DMS 273 (cell line): ENCODE results near the gene RUFY1.
"Not testable (repeated sequence)": the region's sequence is repeated elsewhere in the genome, so short reads cannot be mapped to it uniquely, and the experiment has no call there.

Experiments used
- DNase-seq: peaks from one replicate; lab custom pipeline; 2025; ENCODE audit not compliant: unreplicated experiment; lab: John Stamatoyannopoulos, UW

Gene RUFY1, protein sequence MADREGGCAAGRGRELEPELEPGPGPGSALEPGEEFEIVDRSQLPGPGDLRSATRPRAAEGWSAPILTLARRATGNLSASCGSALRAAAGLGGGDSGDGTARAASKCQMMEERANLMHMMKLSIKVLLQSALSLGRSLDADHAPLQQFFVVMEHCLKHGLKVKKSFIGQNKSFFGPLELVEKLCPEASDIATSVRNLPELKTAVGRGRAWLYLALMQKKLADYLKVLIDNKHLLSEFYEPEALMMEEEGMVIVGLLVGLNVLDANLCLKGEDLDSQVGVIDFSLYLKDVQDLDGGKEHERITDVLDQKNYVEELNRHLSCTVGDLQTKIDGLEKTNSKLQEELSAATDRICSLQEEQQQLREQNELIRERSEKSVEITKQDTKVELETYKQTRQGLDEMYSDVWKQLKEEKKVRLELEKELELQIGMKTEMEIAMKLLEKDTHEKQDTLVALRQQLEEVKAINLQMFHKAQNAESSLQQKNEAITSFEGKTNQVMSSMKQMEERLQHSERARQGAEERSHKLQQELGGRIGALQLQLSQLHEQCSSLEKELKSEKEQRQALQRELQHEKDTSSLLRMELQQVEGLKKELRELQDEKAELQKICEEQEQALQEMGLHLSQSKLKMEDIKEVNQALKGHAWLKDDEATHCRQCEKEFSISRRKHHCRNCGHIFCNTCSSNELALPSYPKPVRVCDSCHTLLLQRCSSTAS

DNA sequence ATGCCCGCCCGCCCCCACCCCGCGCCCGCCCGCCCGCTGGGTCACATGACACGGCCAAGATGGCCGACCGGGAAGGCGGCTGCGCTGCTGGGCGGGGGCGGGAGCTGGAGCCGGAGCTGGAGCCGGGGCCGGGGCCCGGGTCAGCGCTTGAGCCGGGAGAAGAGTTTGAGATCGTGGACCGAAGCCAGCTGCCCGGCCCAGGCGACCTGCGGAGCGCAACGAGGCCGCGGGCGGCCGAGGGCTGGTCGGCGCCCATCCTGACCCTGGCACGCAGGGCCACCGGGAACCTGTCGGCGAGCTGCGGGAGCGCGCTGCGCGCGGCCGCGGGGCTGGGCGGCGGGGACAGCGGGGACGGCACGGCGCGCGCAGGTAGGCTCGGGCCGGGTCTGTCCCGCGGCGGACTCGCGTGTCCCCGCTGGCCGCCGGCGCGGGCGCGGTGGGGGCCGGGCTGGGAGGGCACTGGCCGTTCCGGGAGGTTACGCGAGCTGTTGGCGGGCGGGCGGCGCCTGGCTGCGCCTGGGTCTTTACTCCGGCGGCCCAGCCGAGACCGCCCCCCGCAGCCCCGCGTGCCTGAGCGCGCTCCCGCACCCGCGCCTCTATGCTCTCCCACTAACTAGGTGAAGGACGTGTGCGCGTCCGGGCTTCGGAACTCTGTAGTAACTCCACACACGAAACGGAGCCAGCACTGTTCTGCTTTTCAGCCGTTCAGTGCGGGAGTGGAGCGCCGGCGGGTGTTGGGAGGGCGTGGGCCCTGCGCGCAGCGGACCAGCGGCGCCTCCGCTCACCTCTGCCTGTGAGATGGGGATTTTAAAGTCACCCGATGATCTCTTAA, at the start of gene RUFY1:
Gene RUFY1, plus strand, starts transcription at position 44 of the 832 bp plus-strand sequence. Its CDS starts 16 bp downstream, at position 60.
- peak; percentile 93 for DNase-seq

DNA sequence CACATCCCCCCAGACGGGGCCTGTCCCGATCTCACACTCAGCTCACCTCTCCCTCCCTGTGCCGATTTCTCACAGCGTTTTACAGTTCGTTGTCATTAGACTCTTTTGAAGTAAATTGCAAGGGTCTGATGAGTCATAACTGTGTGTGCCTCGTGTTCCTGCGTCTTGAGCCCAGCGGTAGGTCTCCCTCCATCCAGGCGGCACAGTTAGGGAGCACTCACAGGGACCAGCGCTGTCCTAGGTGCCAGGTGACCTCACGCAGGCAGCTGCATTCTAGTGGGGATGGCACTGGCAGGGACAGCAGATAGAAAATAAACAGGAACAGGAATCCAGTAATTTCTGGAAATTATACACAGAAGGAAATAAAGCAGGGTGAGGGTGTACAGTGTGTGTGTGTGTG, 48.4 kb upstream of the RUFY1 start:
- DNase-seq, result not testable (repeated sequence)

DNA sequence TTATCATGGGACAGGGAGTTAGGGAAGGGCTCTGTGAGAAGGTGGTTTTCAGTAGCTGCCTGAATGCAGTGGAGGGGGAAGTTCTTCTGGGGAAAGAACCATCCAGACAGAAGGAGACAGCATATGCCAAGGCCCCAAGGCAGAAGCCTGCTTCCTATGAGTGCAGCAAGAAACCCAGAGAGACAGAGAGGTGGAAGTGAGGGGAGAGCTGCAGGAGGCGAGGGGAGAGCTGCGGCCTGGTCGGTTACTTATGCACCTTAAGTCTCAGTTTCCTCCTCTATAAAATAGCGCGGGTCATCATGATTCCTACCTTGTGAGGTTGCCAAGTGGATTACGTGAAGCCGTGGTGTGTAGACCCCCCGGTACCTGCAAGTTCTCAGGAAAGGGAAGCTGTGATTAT, 47.9 kb upstream of the RUFY1 start:
- not testable (repeated sequence) for DNase-seq

DNA sequence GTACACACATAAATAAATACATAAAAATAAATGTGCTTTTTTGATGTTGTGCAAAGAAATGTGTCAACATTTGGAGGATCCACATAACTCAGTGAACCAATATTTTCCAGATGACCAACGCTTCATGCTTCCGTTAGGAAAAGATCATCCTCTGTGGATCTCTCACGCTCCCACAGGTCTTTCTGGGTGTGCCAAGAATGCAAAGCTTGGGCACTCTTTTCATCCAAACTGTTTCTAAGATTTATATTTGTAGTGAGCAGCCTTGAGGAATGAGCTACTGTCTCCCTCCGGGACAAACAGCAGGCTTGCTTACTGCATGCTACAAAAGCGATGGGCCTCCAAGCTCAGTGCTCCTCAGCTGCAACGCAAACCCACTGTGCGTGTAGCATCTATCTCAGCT, 46.2 kb upstream of the RUFY1 start:
- DNase-seq, result no peak

DNA sequence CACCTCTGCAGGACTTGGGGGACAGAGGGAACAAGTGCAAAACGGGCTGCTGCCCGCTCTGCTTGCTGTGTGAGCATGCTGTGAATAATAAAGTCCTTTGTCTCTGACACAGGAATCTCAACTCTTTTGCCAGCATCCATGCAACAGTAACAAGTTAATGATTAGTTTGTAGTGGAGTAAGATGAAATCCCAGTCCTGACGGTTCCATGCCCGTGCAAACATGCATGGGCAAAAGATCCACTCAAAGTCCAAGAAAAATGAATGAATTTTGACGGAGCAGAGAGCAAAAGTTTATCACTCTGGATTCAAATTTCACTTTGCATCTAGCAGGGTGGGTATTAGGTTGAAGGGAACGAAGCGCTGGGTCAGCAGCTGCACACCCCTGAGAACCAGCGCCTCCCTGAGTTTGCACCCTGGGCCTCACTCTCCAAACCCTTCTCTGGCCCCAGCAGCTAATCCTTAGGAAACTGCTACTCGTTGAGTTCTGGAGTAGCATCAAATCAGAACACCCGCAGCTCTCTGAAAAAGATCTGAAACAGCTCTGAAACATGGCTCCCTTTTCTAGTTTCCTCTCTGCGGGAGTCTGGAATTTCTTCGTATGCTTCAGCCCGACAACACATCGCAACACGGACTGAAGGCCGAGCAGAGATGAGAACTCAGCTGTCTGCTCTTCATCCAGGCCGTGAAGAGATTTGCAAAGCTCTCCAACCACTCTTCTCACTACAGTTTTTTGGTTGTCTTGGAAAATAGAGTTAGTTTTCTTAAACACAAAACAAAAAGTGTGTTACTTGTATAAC, 45.6 kb upstream of the RUFY1 start:
- no peak for DNase-seq

DNA sequence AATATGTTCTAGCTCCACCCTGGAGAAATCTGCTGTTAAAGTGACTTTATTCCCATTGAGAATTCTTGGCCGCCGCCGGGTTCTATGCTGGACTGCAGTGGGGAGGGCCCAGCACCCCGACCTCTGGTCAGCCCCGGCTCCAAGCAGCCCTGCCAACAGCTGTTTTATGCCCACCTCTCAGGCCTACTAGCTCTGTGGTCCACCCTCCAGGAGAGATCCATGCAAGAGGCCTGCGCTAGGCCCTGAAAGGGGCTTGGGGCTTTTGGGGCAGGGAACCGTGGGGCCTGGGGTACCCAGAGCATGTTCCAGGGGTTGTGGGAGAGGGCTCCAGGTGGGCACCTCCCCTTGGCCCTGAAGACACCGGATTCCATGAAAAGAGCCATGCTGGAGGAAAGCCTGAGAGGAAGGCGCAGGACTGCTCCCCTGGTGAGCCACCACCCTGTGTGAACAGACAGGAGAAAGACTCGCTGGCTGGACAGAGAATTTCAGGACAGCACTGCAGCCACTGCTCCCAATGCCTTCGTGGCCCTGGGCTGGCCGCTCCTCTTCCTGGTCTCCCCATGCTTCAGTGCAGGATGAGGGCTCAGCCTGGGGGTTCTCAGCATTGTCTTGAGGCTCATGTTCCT, 44.6 kb upstream of the RUFY1 start:
- DNase-seq, result no peak

DNA sequence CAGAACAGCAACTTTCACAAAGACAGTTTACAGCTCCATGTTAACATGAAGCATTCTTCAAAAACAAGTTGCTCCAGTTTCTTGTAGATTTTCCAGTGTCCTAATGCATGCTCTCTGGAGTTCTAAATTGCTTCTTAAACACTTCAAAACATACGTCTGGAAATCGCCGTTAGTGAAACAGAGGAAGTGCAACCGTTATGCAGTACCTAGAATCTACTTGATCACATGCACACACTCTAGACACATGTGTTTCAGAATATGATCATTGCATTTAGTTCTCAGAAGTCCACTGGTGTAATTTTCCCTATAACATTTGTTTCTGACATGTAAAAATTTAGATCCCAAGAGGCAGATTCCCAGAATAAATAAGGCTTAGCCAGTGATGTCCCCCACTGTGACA, 41.1 kb upstream of the RUFY1 start:
- no peak for DNase-seq

DNA sequence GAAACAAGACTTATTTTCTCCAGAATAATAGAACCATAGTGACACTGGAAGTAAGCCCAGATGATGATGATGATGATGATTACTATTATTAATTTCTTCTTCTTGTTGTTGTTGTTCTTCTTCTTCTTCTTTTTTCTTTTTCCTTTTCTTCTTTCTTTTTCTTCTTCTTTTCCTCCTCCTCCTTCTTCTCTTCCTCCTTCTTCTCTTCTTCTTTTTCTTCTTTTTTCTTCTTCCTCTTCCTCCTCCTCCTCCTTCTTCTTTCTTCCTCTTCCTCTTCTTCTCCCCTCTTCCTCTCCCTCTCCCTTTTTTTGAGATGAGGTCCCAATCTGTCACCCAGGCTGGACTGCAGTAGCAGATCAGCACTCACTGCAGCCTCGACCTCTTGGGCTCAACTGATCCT, 40.5 kb upstream of the RUFY1 start:
- no peak for DNase-seq

DNA sequence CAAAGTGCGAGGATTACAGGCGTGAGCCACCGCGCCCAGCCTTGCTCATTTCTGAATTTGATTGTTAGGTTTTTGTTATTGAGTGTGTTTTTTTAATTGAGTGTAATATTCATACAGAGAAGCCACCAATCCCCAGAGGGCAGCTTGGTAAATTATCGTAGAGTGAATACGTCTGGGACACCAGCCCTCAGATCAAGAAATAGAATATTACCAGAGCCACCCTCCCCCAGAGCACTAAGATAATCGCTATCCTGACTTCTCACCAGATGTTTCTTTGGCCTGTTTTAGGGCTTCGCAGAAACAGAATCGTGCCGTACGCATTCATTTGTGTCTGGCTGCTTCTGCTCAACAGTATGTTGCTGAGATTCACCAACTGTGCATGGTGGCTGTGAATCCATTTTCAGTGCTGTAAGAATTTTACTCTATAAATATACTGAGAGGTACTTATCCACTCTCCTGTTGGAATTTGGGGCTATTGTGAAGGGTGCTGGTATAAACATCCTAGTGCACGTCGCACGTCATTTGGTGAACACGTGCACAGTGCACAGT, 37.8 kb upstream of the RUFY1 start:
- no peak for DNase-seq

DNA sequence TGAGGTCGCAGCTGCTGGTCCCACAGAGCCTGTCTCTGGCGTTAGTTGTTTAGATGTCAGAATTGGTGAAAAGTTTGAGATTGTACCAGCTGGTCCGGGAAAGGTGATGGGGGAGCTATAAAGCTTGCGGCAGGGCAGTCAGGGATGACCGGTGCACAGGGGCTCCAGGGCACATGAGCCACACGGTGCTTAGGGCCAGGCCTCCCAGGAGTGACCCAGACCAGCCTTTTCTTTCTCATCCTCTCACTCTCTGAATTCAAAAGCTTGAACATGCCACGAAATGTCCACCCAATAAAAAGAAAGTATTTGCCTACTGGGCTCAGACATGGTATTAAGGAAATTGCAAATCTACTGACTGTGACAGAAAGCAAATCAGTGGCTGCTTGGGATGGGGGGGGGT, 34.9 kb upstream of the RUFY1 start:
- not testable (repeated sequence) for DNase-seq

DNA sequence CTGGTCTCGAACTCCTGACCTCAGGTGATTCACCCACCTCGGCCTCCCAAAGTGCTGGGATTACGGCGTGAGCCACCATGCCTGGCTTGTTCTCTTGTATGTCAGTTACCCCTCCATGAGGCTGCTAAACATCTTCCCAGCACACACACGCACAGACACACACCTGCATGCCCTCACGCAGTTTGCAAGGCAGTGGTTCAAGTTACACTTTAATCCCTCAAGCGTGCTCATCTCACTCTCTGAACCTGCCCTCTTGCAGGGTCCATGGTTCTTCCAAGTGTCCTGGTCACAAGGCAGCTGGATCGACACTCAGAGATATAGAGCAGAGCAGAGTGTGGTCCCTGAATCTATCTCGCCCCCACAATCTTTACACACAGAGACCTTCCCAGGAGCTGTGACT, 34.1 kb upstream of the RUFY1 start:
- no peak for DNase-seq

DNA sequence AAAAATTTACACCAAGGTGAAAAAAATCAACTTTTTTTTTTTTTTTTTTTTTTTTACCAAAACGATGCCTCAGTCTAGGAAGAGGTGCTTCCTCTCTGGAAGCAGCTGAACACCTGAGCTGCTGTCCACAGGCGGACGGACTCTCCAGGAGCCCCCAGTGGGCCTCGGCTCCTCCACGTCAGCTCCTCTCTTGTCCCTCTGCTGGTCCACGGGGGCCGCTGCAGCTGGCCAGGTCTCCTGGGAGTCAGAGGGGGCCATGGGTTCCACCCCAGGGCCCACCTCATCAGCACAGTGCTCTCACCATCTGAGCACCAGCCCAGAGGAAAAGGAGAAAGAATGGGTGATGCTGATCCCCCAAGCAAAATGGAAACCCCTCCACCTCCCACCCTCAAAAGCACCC, 32.6 kb upstream of the RUFY1 start:
- DNase-seq, result not testable (repeated sequence)

DNA sequence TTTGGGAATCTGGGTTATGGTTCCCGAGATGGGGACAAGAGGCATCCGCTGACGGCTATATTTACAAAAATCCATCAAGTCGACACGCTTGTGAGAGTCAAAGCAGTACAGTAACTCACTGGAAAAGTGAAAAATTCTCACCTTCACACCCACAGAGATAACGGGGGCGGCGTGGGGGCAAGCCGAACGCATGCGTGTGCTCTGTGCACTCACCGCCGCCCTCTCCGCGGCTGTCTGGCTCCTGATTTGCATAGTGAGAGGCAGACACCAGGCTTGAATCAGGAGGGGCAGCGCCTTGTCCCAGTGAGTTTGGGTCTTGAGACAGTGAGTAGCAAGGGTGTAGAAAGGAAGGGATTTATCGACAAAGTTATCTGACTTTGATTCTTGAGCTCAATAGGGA, 32.0 kb upstream of the RUFY1 start:
- DNase-seq, result not testable (repeated sequence)

DNA sequence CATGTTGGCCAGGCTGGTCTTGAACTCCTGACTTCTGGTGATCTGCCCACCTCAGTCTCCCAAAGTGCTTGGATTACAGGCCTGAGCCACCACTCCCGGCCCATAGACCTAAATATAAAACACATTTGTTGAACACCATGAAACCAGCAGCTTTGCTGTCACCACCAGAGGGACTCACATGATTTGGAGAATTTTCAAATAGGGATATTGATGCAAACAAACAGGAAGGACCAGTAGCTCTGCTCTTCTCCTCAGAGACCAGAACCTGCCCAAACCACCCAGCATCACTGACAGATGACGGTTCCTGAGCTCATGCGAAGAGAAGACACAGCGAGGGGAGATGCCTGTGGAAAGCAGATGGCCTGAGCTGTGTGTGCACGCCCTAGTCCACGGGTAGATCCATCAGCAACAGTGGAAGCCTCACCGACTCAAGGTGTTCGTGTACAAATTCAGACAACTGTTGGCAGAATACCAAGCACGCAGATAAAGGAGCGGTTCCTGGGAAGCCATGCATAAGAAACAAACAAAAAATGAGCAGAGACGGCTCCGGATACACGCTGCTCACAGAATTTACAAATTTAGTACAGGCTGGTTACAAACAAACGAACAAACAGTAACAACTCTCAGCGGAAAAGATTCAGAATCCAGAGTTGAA, 30.8 kb upstream of the RUFY1 start:
- not testable (repeated sequence) for DNase-seq

DNA sequence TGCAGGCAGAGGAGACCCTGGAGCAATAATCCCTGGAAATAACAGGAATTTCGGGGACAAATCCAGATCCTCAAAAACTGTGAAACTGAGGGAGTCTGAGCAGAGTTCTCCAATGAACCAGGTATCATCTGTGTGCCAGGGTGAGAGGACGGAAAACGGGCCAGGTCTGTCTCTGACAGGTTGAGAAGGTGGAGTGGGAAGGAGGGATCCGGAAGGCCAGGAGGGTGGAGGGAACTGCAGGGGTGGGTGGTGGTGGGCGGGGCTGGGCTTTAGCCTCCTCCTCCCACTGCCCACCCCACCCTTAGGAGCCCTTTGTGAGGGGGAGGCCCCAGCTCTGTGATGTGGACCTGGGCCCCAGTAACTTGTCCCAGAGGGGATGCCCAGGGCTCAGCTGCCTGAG, 28.2 kb upstream of the RUFY1 start:
- not testable (repeated sequence) for DNase-seq

DNA sequence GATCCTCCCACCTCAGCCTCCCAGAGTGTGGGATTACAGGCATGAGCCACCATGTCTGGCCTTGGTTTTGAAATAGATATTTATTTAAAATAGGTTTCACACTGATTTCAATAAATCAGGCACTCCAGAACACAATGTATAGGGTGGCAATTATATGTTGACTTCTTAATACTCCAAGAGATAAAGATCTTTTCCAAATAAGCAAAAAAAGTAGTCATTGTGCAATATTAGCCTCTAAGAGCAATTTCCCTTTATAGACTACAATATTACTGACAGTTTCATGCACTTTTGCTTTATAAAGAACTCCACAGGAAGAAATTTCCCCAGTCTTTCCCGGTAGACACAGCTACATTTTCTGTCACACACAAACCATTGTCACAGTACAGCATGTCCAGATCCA, 23.4 kb upstream of the RUFY1 start:
- no peak for DNase-seq

DNA sequence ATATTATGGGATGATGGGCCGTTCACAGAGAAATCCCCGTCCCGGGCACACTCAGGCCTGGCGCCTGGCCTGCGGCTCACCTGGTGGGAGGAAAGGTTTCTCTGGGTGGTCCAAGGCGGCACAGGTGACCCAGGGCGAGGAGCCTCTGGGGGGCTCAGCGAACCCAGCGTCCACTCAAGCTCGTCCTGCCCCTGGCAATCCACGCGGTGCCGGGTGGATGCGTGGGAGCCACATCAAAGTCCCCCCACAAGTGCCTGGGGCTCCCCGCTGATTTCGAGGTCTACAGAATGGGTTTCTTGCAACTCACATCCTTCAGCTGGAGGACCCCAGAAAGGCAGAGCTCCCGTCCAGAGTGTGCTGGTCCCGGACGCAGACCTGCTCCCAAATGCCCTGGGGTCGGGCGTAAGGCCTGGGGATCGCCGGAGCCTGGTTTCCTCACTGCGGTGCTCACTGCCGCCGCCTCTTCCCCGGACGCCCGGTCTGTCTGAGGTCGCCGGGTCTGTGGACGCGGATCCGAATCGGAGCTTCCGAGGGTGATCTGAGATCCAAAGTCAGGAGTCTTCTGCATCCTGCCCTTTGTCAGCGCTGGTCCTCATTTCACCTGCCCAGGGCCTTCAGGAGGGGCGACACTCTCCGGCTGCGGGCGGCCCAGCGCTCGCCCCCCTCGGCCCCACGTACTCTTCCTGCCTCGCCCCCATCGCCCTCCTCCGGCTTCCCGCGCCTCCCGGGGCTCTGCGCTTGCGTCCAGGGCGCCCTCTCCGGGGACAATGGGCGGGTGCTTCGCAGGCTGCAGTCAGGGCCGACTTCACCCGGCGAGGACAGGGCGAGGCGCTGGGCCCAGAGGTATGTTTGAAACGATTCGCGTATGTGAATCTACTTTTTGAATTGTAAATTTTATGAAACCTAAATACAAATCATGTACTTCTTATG, 20.0 kb upstream of the RUFY1 start:
- no peak for DNase-seq

DNA sequence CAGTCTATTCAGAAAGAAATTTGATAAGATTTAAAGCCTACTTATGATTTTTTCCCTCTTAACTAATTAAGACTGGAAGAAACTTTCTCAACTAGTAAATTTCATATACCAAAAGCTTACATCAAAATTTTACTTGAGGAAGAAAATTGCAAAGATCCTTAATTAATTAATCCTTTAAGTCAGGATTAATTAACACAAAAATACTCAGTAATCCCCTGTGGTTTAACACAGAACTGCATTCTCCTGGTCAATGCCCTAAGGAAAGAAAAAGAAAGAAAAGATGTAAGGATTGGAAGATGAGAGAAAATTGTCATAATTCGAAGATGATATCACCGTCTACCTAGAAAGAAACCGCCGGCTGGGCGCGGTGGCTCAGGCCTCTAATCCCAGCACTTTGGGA, 17.3 kb upstream of the RUFY1 start:
- DNase-seq, result no peak
